GM19455 (cell line): ENCODE data around the gene SLC35F1.
"Not testable (repeated sequence)": the region's sequence is repeated elsewhere in the genome, so short reads cannot be mapped to it uniquely, and the experiment has no call there.

Source experiments
- ATAC-seq: cut with Tn5 transposase; IDR thresholded peaks from one replicate; pipeline ENCODE4 v1.9.1; 2021; ENCODE audit not compliant: unreplicated experiment

SLC35F1 gene

DNA sequence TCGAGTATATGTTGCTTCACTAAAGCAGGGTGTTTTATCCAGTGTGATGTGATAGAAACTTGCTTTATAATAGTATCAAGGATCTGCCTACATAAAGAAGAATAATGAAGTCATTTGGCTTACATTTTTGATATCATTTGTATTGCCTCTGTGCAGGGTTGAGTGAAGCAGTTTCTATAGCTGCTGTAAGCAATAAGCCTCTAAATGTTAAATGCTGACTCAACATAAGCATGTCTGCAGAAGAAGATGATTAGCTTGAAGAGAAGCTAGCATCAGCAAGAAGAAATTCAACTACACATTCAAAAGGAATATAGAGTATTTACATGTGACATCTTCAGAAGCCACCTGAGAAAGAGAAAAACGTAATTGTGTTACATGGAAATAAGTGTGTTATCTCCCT lies 17.6 kb downstream of the SLC35F1 start:
- no peak for ATAC-seq

DNA sequence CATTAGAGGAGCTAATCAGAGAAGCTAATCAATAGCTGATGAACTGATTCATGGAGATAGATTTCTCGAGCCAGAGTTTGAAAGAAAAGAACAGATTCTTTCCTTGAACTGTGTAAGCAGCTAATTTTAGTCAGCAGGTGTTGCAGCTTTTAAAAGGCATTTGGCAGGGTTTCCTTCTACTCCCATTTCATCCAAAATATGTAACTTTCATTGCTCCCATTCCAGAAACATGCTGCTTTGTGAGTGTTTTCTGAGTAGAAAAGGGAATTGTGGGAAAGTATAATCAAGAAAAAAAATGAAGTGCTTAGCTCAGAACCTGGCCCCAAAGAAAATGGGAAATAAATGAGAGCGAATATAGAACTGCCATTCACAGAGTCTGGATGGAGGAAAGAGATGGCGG lies 20.8 kb downstream of the SLC35F1 start:
- ATAC-seq, result no peak

DNA sequence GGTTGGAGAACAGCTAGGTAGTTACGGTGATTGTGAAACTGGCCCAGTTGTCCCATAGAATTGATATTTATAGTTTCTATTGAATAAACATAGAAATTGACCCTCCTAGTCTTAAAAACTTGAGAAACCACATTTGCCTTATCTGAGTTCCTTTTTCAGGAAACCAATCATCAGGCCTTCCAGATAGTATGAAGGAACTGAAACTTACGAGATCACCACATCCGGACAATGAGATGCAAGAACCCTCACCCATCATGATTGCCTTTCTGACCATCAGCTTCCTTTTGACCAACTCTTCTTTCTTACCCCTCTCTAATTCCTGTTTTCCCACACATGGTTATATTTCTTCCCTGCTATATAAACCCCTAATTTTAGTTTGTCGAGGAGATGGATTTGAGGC lies 21.8 kb downstream of the SLC35F1 start:
- no peak for ATAC-seq

DNA sequence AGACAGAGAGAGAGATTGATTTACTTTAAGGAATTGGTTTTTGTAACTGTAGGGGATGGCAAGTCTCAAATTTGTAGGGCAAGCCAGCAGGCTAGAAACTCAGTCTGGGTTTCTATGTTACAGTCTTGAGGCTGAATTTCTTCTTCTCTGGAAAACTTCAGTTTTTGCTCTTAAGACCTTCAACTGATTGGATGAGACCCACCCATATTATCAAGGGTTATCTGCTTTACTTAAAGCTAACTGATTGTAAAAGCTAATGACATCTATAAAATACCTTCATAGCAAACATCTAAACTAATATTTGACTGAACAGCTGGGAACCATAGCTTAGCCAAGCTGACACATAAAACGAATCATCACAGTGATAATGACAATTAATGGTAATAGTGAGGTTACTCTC lies 22.4 kb downstream of the SLC35F1 start:
- ATAC-seq, result no peak

DNA sequence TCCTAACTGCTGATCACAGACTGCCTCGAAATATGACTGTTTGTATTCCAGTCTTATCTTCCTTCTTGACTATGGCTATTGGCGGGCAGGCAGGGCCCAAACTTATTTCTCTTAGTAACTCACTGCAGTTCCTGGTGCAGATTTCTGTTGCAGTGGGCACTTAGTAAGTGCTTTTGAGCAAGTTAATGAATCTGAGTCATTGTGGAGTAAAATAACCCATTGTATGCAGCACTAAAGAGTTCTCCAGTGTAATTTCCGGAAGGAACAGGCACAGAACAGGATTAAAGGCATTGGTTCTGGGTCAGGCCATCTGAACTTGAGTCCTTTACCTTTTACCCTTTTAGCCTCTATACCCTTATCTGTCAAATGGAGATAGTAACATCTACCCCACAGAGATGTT lies 23.6 kb downstream of the SLC35F1 start:
- no peak for ATAC-seq

DNA sequence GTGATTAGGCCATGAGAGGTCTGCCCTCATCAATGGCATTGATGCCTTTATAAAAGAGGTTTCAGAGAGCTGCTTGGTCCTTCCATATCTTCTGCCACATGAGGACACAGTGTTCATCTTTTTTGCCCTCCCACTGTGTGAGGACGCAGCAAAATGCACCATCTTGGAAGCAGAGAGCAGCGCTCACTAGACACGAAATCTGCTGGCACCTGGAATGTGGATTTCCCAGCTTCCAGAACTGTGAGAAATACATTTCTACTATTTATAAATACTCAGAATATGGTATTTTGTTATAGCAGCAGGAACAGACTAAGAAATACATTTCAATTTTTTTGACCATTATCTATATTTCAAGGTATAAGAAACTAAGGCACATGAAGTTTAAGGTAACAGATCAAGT lies 24.9 kb downstream of the SLC35F1 start:
- ATAC-seq, result no peak

DNA sequence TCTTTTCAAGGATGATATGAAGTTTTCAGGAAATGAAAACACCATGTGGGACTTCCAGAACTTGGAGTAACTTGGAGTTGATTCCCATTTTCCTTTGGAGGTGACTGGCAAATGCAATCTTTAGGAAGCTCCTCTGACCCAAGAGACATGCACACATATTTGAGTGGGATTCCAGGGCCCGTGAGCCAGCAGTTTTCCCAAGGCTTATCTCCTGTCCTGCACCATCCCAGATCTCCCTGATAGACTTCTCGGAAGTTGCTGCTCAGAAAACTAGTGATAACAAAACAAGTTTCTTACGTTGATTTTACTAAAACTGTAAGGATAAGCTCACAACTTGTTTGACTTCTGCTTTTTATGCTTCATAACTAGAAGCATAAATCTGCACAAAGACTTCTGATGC lies 25.6 kb downstream of the SLC35F1 start:
- no peak for ATAC-seq

DNA sequence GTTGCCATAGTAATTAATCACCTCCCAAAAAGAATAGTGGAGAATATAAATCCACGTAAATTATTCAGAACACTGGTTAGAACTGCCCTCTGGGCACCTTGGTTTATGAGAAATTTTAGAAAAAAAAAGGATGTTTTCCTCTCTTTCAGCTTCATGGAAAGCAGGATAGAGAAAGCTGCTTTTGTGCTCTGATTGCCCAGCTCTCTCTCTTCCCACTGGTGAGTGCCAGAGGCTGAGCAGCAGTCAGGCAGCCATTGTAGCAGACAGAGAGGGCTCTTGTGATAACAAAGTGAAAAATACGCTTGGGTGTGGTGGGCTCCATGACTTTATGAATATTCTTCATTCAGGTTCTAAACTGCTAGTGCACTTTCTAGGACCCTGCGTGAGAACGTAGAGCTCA lies 26.4 kb downstream of the SLC35F1 start:
- ATAC-seq, result no peak

DNA sequence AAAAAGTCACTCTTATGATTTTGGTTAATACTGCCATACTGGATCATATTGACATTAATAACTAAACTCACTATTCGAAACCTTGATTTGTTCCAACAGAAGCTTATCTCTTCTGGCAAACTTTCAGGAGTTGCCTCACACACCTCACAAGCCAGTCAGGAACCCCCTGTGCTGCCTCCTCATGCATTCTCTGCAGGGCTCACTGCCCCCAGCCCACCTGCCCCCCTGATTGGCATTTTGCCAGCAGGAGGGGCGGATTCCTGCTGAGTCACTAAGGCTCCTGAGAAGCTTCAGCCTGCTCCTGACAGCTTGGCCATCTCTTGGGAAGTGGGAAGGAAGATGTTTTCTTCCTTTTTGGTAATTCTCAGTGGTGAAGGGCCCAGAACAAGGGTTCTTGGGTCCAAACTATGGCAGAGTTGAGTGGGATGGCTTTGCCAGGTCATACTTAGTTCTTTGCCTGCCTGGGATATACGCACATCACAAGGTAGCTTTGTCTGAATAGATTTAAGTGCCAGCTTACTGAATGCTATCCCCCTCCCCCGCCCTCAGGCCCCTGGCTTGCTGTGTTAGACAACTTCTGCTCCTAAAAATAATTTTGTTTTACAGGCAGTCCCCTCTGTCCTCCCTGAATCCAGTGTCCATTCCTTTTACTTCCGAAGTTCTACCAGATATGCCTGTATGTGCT lies 31.4 kb downstream of the SLC35F1 start:
- ATAC-seq, result no peak

DNA sequence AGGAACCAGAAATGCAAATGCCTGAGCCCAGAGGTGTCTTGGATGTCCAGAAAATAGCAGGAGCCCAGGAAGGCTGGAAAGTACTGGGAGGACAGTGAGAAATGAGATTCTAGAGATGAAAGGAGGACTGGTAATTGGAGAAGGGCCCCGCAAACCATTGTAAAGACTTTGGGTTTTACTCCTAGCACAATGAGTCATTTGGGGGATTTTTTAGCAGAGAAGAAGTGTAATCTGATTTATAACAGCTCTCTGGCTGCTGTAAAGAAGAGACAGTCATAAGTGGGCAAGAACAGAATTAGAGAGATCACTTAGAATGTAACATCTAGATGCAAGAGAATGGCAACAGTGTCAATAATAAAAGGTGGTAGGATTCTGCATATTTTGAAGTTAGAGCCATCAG lies 40.2 kb downstream of the SLC35F1 start:
- ATAC-seq, result no peak

DNA sequence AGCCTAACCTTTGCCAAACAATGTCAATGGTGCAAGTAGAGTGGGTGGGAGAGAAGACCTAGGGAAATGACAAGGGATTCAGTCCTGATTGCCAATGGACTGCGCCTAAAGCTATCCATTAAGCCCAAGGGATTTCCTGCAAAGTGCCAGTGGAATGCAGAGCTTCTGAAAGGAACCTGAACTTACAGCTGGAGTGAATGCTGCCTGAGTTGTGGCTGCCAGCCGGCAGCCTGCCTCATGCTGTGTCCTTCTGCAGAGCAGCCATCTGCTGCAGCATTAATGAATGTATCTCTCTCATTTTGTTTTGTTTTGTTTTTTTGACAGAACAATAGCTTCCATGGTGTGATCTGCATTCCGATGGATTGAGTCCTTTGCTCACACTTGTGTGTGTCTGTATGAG lies 44.7 kb downstream of the SLC35F1 start:
- no peak for ATAC-seq

DNA sequence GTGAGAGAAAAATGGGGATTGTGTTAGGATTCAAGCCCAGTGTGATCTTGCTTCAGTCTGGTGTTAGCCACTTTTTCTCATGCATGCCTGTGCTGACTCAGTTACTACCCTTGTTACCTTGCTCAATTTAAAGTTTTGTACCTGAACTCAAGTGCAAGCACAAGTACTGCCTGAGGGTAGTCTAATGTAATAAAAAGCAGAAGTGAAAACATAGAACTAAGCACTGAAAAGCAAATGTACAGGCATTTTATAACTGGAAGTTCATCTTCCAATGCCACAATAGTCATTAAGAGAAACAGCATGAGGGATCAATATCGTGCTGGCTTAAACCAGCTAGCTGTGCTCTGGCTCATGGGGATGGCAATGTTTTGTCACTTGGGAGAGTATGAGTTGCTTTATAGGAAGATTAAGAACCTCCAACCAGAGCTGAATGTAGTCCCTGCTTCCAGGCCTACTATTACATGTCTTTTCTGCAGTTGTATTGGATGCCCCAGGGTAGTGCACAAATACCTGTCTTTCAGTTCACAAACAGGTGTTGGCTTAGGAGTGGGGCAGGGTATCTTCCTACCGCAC lies 48.7 kb downstream of the SLC35F1 start:
- peak; percentile 47 for ATAC-seq

DNA sequence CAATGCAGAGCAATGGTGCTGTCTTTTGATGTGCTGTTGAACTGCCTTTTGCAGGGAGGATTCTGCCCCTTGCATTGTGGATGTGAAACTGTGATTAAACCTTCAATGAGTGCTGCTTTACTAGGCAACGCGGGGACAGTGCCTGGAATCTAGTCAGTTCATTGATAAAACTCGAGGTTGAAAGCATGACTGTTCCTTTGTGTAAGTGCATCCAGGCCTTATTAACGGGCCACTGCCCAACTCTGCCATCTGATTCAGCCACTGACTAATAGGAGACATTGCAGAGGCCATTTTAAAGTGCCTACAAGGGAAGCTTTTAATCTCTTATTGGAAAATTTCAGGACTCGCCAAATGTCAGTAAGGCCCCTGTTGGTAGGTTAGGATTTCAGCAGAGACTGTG lies 49.3 kb downstream of the SLC35F1 start:
- no peak for ATAC-seq

DNA sequence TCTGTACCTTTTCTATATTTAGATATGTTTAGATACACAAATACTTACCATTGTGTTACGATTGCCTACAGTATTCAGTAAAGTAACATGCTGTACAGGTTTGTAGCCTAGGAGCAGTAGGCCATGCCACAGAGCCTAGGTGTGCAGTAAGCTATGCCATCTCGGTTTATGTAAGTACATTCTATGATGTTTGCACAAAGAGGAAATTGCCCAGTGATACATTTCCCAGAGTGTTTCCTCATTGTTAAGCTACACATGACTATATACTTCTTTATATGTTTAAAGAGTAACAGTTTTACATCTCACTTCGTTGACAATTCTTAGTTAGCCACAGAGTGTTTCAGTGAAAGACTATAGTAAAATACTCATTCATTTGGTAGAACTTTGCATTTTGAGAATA lies 51.5 kb downstream of the SLC35F1 start:
- no peak for ATAC-seq

DNA sequence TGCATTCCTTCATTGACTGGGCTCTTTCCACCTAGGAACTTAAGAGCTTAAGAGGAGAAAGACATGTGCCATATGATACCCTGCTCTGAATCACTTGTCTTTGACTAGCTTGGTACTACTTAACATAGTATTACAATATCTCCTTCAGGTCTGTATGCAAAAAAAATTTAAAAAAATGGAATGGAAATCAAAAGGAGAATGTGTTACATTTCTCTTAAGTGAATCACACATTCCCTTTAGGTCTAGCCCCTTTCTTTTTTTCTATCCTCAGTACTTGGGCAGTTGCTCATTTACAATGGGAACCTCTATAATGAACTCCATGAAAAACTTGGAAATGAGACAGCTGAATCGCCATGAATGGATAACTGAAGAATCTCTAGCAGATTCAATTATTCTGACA lies 53.8 kb downstream of the SLC35F1 start:
- ATAC-seq, result no peak

DNA sequence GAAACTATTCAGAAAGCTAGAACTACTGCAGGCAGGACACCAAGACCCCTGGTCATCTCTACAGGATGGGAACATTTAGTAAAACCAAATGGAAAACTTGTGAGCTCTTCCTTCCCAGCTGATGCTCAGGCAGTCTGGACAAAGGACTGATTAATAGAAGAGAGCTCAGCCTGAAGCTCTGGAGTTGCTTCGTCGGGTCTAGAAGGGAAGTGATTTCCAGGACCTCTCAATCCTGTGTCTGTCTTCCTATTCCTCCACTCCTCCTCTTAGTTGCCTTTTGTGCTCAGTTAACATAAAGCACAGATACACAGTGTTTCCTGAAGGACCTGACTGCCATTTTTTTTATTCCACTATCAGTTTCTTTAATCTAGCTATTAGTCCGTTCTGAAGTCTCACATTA lies 54.2 kb downstream of the SLC35F1 start:
- ATAC-seq, result no peak

DNA sequence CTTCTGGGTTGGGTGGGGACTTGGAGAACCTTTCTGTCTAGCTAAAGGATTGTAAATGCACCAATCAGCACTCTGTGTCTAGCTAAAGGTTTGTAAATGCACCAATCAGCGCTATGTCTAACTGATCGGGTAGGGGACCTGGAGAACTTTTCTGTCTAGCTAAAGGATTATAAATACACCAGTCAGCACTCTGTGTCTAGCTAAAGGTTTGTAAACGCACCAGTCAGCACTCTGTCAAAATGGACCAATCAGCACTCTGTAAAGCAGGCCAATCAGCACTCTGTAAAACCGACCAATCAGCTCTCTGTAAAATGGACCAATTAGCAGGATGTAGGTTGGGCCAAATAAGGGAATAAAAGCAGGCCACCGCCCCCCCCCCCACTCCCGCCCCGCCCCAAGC lies 58.7 kb downstream of the SLC35F1 start:
- not testable (repeated sequence) for ATAC-seq

DNA sequence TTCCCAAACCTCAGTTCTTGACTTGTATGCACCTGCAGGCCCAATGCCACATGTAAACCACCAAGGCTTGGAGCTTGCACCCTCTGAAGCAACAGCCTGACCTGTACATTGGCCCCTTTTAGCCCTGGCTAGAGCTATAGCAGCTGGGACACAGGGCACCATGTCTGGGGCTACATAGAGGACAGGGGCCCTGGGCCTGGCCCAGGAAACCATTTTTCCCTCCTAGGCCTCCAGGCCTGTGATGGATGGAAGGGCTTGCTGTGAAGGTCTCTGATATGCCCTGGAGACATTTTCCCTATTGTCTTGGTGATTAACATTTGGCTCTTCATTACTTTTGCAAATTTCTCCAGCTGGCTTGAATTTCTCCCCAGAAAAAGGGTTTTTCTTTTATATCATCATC lies 64.6 kb downstream of the SLC35F1 start:
- no peak for ATAC-seq

DNA sequence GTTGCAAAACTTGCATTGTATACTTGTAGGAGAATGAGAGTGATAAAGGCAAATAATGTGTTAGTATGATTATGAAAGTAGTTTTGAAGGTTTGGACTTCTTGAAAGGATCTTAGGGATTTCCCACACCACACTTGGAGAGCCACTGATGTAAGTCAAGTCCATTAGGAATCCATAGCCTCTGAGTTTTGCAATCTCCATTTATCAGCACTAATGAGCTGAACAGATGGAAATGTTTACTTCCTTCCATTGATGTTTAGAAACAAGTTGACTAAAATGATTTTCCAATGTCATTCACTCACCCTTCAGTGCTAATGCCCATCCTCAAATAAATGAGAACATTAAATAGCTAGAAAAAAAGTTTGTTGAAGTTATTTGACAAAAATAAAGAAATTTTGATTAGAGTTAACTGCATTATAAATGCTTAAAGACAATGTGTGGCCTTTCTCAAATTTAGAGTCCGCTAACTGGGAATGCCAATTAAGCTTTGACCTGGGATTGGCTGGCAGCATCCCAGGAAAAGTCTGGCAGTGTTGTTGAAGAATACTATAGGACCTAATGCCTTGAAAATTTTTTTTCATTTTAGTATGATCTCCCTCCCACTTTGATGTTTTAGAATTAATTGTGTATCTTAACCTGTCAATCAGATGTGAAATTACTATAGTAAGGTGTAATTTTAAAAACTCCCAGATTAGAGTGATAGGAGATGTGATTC lies 68.0 kb downstream of the SLC35F1 start:
- ATAC-seq, result no peak

DNA sequence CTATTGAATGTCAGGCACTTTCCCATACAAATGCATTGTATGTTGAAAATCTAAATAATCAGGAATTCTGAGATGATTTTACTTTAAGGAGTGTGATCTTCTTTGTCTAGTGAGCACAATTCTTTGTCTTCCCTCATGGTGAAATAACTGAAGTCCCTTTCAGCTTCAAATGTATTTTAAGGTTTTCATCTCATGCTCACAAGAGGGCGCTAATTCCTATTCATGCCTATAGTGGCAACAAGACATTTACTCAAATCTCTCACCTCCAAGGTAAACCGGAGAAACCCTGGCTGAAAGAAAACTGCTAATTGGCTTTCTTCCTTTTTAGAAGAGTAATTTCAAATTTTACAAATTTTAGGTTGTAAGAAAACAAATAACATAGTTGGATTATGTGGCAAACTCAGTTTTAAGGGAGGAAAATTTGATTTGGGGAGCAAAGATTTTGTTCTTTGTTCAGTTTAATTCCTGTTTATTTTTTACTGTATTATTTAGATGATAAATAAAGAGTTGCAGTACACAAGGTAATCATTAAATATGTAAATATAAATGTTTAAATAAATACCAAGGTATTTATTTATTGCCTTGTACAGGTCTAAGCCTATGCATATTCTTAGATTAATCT lies 69.1 kb downstream of the SLC35F1 start:
- no peak for ATAC-seq

DNA sequence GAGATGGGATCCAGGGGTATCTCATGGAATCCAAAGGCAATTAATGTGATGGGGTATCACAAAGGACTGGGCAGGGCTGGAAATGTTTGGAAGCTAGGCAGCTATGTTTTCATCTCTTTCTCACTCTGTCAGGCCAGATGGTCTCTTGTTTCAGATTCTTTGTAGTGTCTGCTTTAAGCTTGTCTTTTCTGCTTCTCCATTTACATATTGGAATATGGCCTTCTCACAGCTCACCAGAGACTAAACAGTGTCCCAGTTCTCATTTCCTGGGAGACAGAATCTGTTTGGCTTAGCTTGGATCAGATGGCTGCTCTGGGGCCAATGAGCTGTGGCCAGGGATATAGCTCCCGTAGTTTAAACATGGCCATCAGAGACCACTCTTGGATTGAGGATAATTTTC lies 78.9 kb downstream of the SLC35F1 start:
- no peak for ATAC-seq

DNA sequence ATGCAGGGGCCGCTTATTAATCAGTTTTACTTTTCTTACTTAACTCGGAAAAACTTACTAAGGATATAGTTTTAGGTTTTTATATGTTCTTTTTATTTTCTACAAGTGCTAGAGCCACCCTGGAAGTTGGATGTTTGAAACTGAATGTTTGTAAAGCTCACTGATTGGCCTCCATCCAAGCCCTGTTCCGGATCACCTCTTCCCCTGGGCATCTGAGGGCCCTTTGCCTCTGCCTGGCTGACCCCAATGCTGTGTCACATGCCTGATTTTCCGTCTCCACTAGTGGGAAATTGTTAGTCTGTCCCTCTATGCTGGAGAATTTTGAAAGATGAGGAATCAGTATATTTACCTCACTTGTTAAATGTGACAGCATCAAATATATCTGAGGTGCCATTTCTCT lies 79.3 kb downstream of the SLC35F1 start:
- ATAC-seq, result no peak
